Left lung (tissue), 10 donors: Measurements from ENCODE around the gene RHOB. TPM values are rescaled to one million over a fixed set of nuclear protein-coding genes. Genes with fewer than 3 reads are reported as not detected.

ENCODE experiments used
- ATAC-seq: fragments of 200-7000 bp; cut with Tn5 transposase; one replicate; pipeline ENCODE4 v1.9.1; 2020; ENCODE audit warnings: moderate library complexity
- DNase-seq, 4 donors: peaks; one replicate each; pipeline ENCODE4 v3.0.0-alpha.2; 2013 to 2020
- H3K27ac ChIP-seq, 2 donors: fragments of 200-600 bp; sonication (generic) in 1 of 2; one replicate each; pipeline versions ENCODE4 v1.5.0 to v1.8.0; 2020 to 2021
- H3K27me3 ChIP-seq, 2 donors: fragments of 200-600 bp; sonication (generic) in 1 of 2; one replicate each; pipeline versions ENCODE4 v1.5.0 to v1.8.0; 2020 to 2021
- H3K36me3 ChIP-seq, 2 donors: fragments of 200-600 bp; sonication (generic) in 1 of 2; one replicate each; pipeline versions ENCODE4 v1.5.0 to v1.8.0; 2020 to 2021
- H3K4me1 ChIP-seq, 2 donors: fragments of 200-600 bp; one replicate each; pipeline ENCODE4 v1.8.0; 2021
- H3K4me3 ChIP-seq, 2 donors: fragments of 200-600 bp; sonication (generic) in 1 of 2; one replicate each; pipeline versions ENCODE4 v1.5.0 to v1.8.0; 2020 to 2021; ENCODE audit warnings: mild to moderate bottlenecking in 1 of 2
- H3K9me3 ChIP-seq, 2 donors: fragments of 200-600 bp; sonication (generic) in 1 of 2; one replicate each; pipeline versions ENCODE4 v1.5.0 to v1.8.0; 2020 to 2021
- CTCF ChIP-seq, 2 donors: fragments of 200-600 bp; sonication (generic) in 1 of 2; IDR thresholded peaks; one replicate each; pipeline versions ENCODE4 v1.5.0 to v1.8.0; 2021; ENCODE audit warnings: antibody characterized with exemption in 2 of 2
- intact Hi-C, 2 donors: fragments of 100-400 bp; cut with DNase I; formaldehyde crosslinking; loops; one replicate each; pipeline versions ENCODE4 v1.11.2 to v1.14.2; 2022
- polyA plus RNA-seq, 6 donors: library from polyadenylated mRNA; unstranded; fragments of 120-200 nt; gene quantifications; one replicate each; pipeline ENCODE4 v1.2.1, GENCODE V29; 2013; ENCODE audit not compliant: insufficient read length in 6 of 6
- total RNA-seq, 2 donors: library from RNA; stranded (reverse); fragmentation: NEBNext Ultra II Directional; extraction: Animal tissue kit (Norgen Biotek cat#: 25700); gene quantifications; one replicate each; pipeline ENCODE4 v1.2.1, GENCODE V29; 2021
- donor health status: DM: no; HTN: yes; CAD: no.
- donor health status: DM: no; HTN: no; CAD: no.

RHOB gene
- total and polyA plus RNA-seq, 8 donors: 54.0 to 172 (median 101) TPM

- Histone ChIP-seq H3K27me3 (no peaks in the 10 kb centered on the region), H3K9me3 (no peaks in the 10 kb centered on the region), H3K4me1 (peaks cover 11 to 52% of the 10 kb centered on the region in 2 donors), H3K27ac (peak overlapping the region; percentile 95 to 99), H3K4me3 (peak overlapping the region; percentile 87 to 88), H3K36me3 (peaks cover 3 to 7% of the 10 kb centered on the region in 2 donors)
- peak in 1 of 4 donors; percentile 38 for DNase-seq
- intact Hi-C loops: loop anchor here in 1 of 2 donors (10.0 kb wide), 1 partner anchor 186 kb away; no protein-coding TSS in a partner anchor
- no peak for TF ChIP-seq CTCF (IDR thresholded peaks at IDR 0.05)
- ATAC-seq: no peak
These were observed 1.5 kb downstream of the RHOB start for GRCh38 chr2:20448246-20448976.

GRCh38 chr2:20448977-20449306 is 2.1 kb downstream of the RHOB start:
- DNase-seq (no peak), ATAC-seq (no peak)
- H3K27me3 ChIP-seq: no peaks in the 10 kb centered on the region
- no peak for TF ChIP-seq CTCF (IDR thresholded peaks at IDR 0.05)
- H3K4me1 ChIP-seq: peaks cover 6 to 47% of the 10 kb centered on the region in 2 donors
- no peaks in the 10 kb centered on the region for H3K9me3 ChIP-seq
- H3K27ac ChIP-seq: peak overlapping the region; percentile 95 to 99
- H3K4me3 ChIP-seq: peak overlapping the region; percentile 87 to 88
- intact Hi-C loops: loop anchor here in 1 of 2 donors (10.0 kb wide), 1 partner anchor 186 kb away; no protein-coding TSS in a partner anchor
- peaks cover 3 to 7% of the 10 kb centered on the region in 2 donors for H3K36me3 ChIP-seq

- peak overlapping the region; percentile 95 to 99 for H3K27ac ChIP-seq
- ATAC-seq (no peak), DNase-seq (peak in 1 of 4 donors; percentile 18)
- intact Hi-C loops: loop anchor here (5.0 to 10.0 kb wide), 2 partner anchors 38 to 185 kb away; no protein-coding TSS in a partner anchor
- peaks cover 6 to 40% of the 10 kb centered on the region in 2 donors for H3K4me1 ChIP-seq
- TF ChIP-seq CTCF (IDR thresholded peaks at IDR 0.05): no peak
- H3K27me3 ChIP-seq: no peaks in the 10 kb centered on the region
- no peaks in the 10 kb centered on the region for H3K9me3 ChIP-seq
- peak overlapping the region; percentile 87 to 88 for H3K4me3 ChIP-seq
- peaks cover 3 to 7% of the 10 kb centered on the region in 2 donors for H3K36me3 ChIP-seq
These were observed 2.8 kb downstream of the RHOB start for GRCh38 chr2:20449501-20450200.

GRCh38 chr2:20450201-20450999 is 3.5 kb downstream of the RHOB start:
- DNase-seq: peak in 2 of 4 donors; percentile 40 to 67
- peak overlapping the region; percentile 95 to 99 for H3K27ac ChIP-seq
- no peak for TF ChIP-seq CTCF (IDR thresholded peaks at IDR 0.05)
- no peaks in the 10 kb centered on the region for H3K27me3 ChIP-seq
- H3K4me3 ChIP-seq: peak overlapping the region in 1 of 2 donors; percentile 87
- H3K9me3 ChIP-seq: no peaks in the 10 kb centered on the region
- H3K36me3 ChIP-seq: peaks cover 3 to 7% of the 10 kb centered on the region in 2 donors
- peak; percentile 9 for ATAC-seq
- peaks cover 6 to 37% of the 10 kb centered on the region in 2 donors for H3K4me1 ChIP-seq
- intact Hi-C loops: loop anchor here in 1 of 2 donors (5.0 kb wide), 1 partner anchor 37 kb away; no protein-coding TSS in a partner anchor
